ENCODE measurements around the gene WIZ.

- TF ChIP-seq CTCF (IDR thresholded peaks at IDR 0.05 in 2 of 3, conservative IDR thresholded peaks at IDR 0.05 in 1 of 3; ENCODE audit: insufficient read depth in 2 of 3, low read depth in 1 of 3, low read length in 3 of 3) (no peak), NFE2 (IDR thresholded peaks at IDR 0.05; ENCODE audit: low read depth) (no peak), ZNF184 (CRISPR knock-in tag; IDR thresholded peaks at IDR 0.05) (no peak), ATF6 (CRISPR knock-in tag; IDR thresholded peaks at IDR 0.05) (no peak), MCM3 (IDR thresholded peaks at IDR 0.05) (no peak), ZNF282 (CRISPR knock-in tag; IDR thresholded peaks at IDR 0.05) (no peak), RAD21 (CRISPR knock-in tag; conservative IDR thresholded peaks at IDR 0.05 in 1 of 2, IDR thresholded peaks at IDR 0.05 in 1 of 2) (no peak), ZNF766 (CRISPR knock-in tag; conservative IDR thresholded peaks at IDR 0.05) (no peak), HDAC6 (IDR thresholded peaks at IDR 0.05; ENCODE audit: low read depth, low read length) (no peak), JUN (IDR thresholded peaks at IDR 0.05; ENCODE audit: borderline replicate concordance, low read depth, low read length) (no peak), JUN (CRISPR knock-in tag; IDR thresholded peaks at IDR 0.05; ENCODE audit: borderline replicate concordance) (no peak)
Observed at GRCh38 chr19:15438124-15438496, 11.6 kb downstream of the WIZ start.

Measured in K562 (cell line).